ENCODE data around the gene C19orf33.

DNA sequence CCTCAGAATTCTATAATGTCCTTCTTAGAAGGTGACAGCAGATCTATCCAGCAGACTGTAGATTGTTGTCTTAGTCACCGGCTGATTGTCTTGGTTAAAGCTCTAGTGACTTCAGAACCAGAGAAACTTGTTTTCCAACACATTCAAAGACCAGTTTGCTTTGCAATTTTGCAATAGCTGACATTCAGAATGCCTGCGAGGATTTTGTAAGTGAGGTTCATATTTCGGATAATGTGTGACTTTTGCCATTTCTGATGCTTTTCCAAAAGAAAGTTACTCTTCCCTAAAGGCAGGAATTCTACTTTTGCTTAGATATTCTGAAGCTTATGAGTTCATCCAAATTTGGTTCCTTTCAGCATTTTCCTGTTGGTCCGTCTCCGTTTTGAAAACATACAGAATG, 26.5 kb upstream of the C19orf33 start:
- TF ChIP-seq NFATC4 (CRISPR knock-in tag; IDR thresholded peaks at IDR 0.05) (no peak), CTCF (IDR thresholded peaks at IDR 0.05) (no peak), ESRRA (CRISPR knock-in tag; IDR thresholded peaks at IDR 0.05; ENCODE audit: borderline replicate concordance) (no peak), NFYB (CRISPR knock-in tag; conservative IDR thresholded peaks at IDR 0.05; ENCODE audit: low read depth) (no peak), ZNF232 (CRISPR knock-in tag; IDR thresholded peaks at IDR 0.05) (no peak), SP1 (CRISPR knock-in tag; conservative IDR thresholded peaks at IDR 0.05) (no peak), ZBTB21 (CRISPR knock-in tag; IDR thresholded peaks at IDR 0.05; ENCODE audit: borderline replicate concordance) (no peak)
- TF ChIP-seq, protein P1, sequence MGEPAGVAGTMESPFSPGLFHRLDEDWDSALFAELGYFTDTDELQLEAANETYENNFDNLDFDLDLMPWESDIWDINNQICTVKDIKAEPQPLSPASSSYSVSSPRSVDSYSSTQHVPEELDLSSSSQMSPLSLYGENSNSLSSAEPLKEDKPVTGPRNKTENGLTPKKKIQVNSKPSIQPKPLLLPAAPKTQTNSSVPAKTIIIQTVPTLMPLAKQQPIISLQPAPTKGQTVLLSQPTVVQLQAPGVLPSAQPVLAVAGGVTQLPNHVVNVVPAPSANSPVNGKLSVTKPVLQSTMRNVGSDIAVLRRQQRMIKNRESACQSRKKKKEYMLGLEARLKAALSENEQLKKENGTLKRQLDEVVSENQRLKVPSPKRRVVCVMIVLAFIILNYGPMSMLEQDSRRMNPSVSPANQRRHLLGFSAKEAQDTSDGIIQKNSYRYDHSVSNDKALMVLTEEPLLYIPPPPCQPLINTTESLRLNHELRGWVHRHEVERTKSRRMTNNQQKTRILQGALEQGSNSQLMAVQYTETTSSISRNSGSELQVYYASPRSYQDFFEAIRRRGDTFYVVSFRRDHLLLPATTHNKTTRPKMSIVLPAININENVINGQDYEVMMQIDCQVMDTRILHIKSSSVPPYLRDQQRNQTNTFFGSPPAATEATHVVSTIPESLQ (CRISPR knock-in tag; IDR thresholded peaks at IDR 0.05) = no peak
